AG09309 (cell line): Measurements from ENCODE around the gene MLPH.

ENCODE experiments used
- DNase-seq: peaks from one replicate; pipeline ENCODE4 v3.0.0-alpha.2; 2010; ENCODE audit warnings: low read depth
- H3K4me3 ChIP-seq: 2 replicates; pipeline ENCODE4 v1.5.1; 2011; ENCODE audit warnings: mild to moderate bottlenecking, low read depth, low read length, moderate library complexity; ENCODE audit not compliant: control insufficient read depth
- CTCF ChIP-seq: IDR thresholded peaks from 2 replicates; pipeline ENCODE4 v1.5.1; 2011; ENCODE audit warnings: mild to moderate bottlenecking, low read depth, low read length, inconsistent platforms; ENCODE audit not compliant: insufficient read depth, control insufficient read depth; ENCODE audit errors: missing control alignments

Gene MLPH

GRCh38 chr2:237541243-237541642 is 54.2 kb downstream of the MLPH start:
- H3K4me3 ChIP-seq = no peak overlapping the region
- no peak for TF ChIP-seq CTCF

GRCh38 chr2:237542001-237542704 is 55.1 kb downstream of the MLPH start:
- TF ChIP-seq CTCF = no peak
- no peak overlapping the region for H3K4me3 ChIP-seq
- DNase-seq = no peak

More at GRCh38 chr2:237541243-237541642, 54.2 kb downstream of the MLPH start:
- DNase-seq = no peak

GRCh38 chr2:237546040-237546875 is 59.2 kb downstream of the MLPH start:
- TF ChIP-seq CTCF = no peak
- no peak overlapping the region for H3K4me3 ChIP-seq
- no peak for DNase-seq

GRCh38 chr2:237546876-237547395 is 59.9 kb downstream of the MLPH start:
- DNase-seq = no peak
- no peak for TF ChIP-seq CTCF
- H3K4me3 ChIP-seq = no peak overlapping the region

- TF ChIP-seq CTCF = no peak
- no peak for DNase-seq
Measured at GRCh38 chr2:237547841-237548416, 60.9 kb downstream of the MLPH start.

GRCh38 chr2:237549216-237549615 is 62.2 kb downstream of the MLPH start:
- no peak for DNase-seq
- no peak for TF ChIP-seq CTCF
- H3K4me3 ChIP-seq = no peak overlapping the region

More at GRCh38 chr2:237547841-237548416, 60.9 kb downstream of the MLPH start:
- H3K4me3 ChIP-seq = no peak overlapping the region
